Peyer's patch (tissue), 4 donors: ENCODE results near the gene BAZ2A. TPM values are rescaled to one million over a fixed set of nuclear protein-coding genes. Genes with fewer than 3 reads are reported as not detected.
A peak's percentile ranks its signal among the peaks of the same experiment; 100 is the strongest.

Source experiments
- DNase-seq, 3 donors: peaks; one replicate each; pipeline ENCODE4 v3.0.0-alpha.2; 2017 to 2019
- H3K27ac ChIP-seq, 4 donors: fragments of 200-600 bp; sonication (generic); one replicate each; pipeline ENCODE4 v1.5.1; 2016 to 2019
- H3K27me3 ChIP-seq, 2 donors: fragments of 200-600 bp; sonication (generic); one replicate each; pipeline ENCODE4 v1.5.1; 2019
- H3K36me3 ChIP-seq, 3 donors: fragments of 200-600 bp; sonication (generic); one replicate each; pipeline ENCODE4 v1.5.1; 2016 to 2019
- H3K4me1 ChIP-seq, 4 donors: fragments of 200-600 bp; sonication (generic); one replicate each; pipeline ENCODE4 v1.5.1; 2016 to 2019
- H3K4me3 ChIP-seq, 4 donors: fragments of 200-600 bp; sonication (generic); 1 replicate in 3 of 4; 2 replicates in 1 of 4; pipeline ENCODE4 v1.5.1; 2016 to 2019; ENCODE audit warnings: mild to moderate bottlenecking in 1 of 4
- H3K9me3 ChIP-seq, 4 donors: fragments of 200-600 bp; sonication (generic); one replicate each; pipeline ENCODE4 v1.5.1; 2016 to 2019; ENCODE audit warnings: mild to moderate bottlenecking in 1 of 4
- CTCF ChIP-seq, 6 experiments: fragments of 450-650 bp in 4 of 6; fragments of 200-600 bp in 2 of 6; sonication (generic) in 1 of 6; IDR thresholded peaks; one replicate each; pipeline ENCODE4 v1.5.1; 2017 to 2019; ENCODE audit warnings: antibody characterized with exemption in 6 of 6, mild to moderate bottlenecking in 3 of 6, moderate library complexity in 1 of 6
- POLR2A ChIP-seq, 2 donors: fragments of 450-650 bp; IDR thresholded peaks; one replicate each; pipeline ENCODE4 v1.5.1; 2017; ENCODE audit warnings: antibody characterized with exemption in 2 of 2, mild to moderate bottlenecking in 2 of 2, moderate library complexity in 2 of 2
- total RNA-seq, 4 donors: library from RNA; depleted of rRNA; stranded (reverse); fragments of >200 nt; gene quantifications; one replicate each; pipeline ENCODE4 v1.1.0, GENCODE V29; 2016

The BAZ2A gene
- total RNA-seq, 4 donors from 2014 or later, result 98.2 to 259 (median 141) TPM

- peaks cover 7 to 46% (median 23%) of the 10 kb centered on the region in 4 donors for H3K4me1 ChIP-seq
- peak overlapping the region; percentile 89 to 97 (median 90) for H3K27ac ChIP-seq
- H3K4me3 ChIP-seq, result peak overlapping the region; percentile 86 to 99 (median 94)
- peak in 1 of 2 donors; percentile 26 for TF ChIP-seq POLR2A (IDR thresholded peaks at IDR 0.05)
- no peak for TF ChIP-seq CTCF (IDR thresholded peaks at IDR 0.05)
- no peaks in the 10 kb centered on the region for H3K27me3 ChIP-seq
- H3K9me3 ChIP-seq, result no peaks in the 10 kb centered on the region
- peak; percentile 69 to 92 (median 92) for DNase-seq
- no peaks in the 10 kb centered on the region for H3K36me3 ChIP-seq
Observed at GRCh38 chr12:56628671-56629458, 1.3 kb downstream of the BAZ2A start.

- DNase-seq, result no peak
- Histone ChIP-seq H3K27ac (peak overlapping the region in 1 of 4 donors; percentile 11), H3K9me3 (no peaks in the 10 kb centered on the region), H3K4me3 (no peak overlapping the region), H3K36me3 (peaks cover 0 to 20% (median 0%) of the 10 kb centered on the region in 3 donors), H3K4me1 (peaks cover 0 to 40% (median 10%) of the 10 kb centered on the region in 4 donors), H3K27me3 (no peaks in the 10 kb centered on the region)
- no peak for TF ChIP-seq POLR2A (IDR thresholded peaks at IDR 0.05)
- TF ChIP-seq CTCF (IDR thresholded peaks at IDR 0.05), result no peak
Observed at GRCh38 chr12:56626701-56627100, 3.4 kb downstream of the BAZ2A start.

- Histone ChIP-seq H3K4me1 (peaks cover 0 to 19% (median 0%) of the 10 kb centered on the region in 4 donors), H3K9me3 (no peaks in the 10 kb centered on the region), H3K4me3 (no peak overlapping the region), H3K27me3 (no peaks in the 10 kb centered on the region), H3K36me3 (peaks cover 0 to 48% (median 0%) of the 10 kb centered on the region in 3 donors), H3K27ac (no peak overlapping the region)
- no peak for DNase-seq
- TF ChIP-seq POLR2A (IDR thresholded peaks at IDR 0.05) (no peak), CTCF (IDR thresholded peaks at IDR 0.05) (no peak)
Observed at GRCh38 chr12:56622535-56622934, 7.6 kb downstream of the BAZ2A start.

- Histone ChIP-seq H3K27me3 (no peaks in the 10 kb centered on the region), H3K9me3 (no peaks in the 10 kb centered on the region), H3K27ac (no peak overlapping the region), H3K4me3 (no peak overlapping the region), H3K36me3 (peaks cover 0 to 86% (median 0%) of the 10 kb centered on the region in 3 donors), H3K4me1 (no peaks in the 10 kb centered on the region)
- TF ChIP-seq CTCF (IDR thresholded peaks at IDR 0.05) (no peak), POLR2A (IDR thresholded peaks at IDR 0.05) (no peak)
- no peak for DNase-seq
Observed at GRCh38 chr12:56616925-56617324, 13.2 kb downstream of the BAZ2A start.

- TF ChIP-seq CTCF (IDR thresholded peaks at IDR 0.05) (no peak), POLR2A (IDR thresholded peaks at IDR 0.05) (no peak)
- no peak overlapping the region for H3K27ac ChIP-seq
- no peaks in the 10 kb centered on the region for H3K27me3 ChIP-seq
- peaks cover 0 to 86% (median 0%) of the 10 kb centered on the region in 3 donors for H3K36me3 ChIP-seq
- no peak overlapping the region for H3K4me3 ChIP-seq
- no peaks in the 10 kb centered on the region for H3K4me1 ChIP-seq
- no peaks in the 10 kb centered on the region for H3K9me3 ChIP-seq
- no peak for DNase-seq
Observed at GRCh38 chr12:56616244-56616643, 13.9 kb downstream of the BAZ2A start.
